ENCODE results near the gene BZW1.
A peak's percentile ranks its signal among the peaks of the same experiment; 100 is the strongest.

BZW1 gene

GRCh38 chr2:200864176-200865034, 52.7 kb downstream of the BZW1 start, which contains the start of gene CLK1 (continued):
- TF ChIP-seq TSHZ1 (tag by site-specific recombination; IDR thresholded peaks at IDR 0.05; ENCODE audit: borderline replicate concordance) (no peak; the same call in 1 of the 2 replicates), ZNF223 (tag by site-specific recombination; IDR thresholded peaks at IDR 0.05) (no peak), KLF16 (tag by site-specific recombination; IDR thresholded peaks at IDR 0.05) (no peak), GLIS2 (tag by site-specific recombination; IDR thresholded peaks at IDR 0.05) (no peak), ZNF221 (tag by site-specific recombination; IDR thresholded peaks at IDR 0.05; ENCODE audit: borderline replicate concordance) (no peak), ZNF394 (tag by site-specific recombination; IDR thresholded peaks at IDR 0.05; ENCODE audit: borderline replicate concordance) (peak; percentile 19; the same call in 1 of the 2 replicates), ZNF274 (IDR thresholded peaks at IDR 0.05; ENCODE audit: low read length) (no peak), ZNF274 (tag by site-specific recombination; IDR thresholded peaks at IDR 0.05; ENCODE audit: borderline replicate concordance) (no peak), ZNF837 (tag by site-specific recombination; IDR thresholded peaks at IDR 0.05) (no peak), ZNF76 (tag by site-specific recombination; IDR thresholded peaks at IDR 0.05; ENCODE audit: borderline replicate concordance, low read depth) (peak; percentile 66), ZFHX2 (tag by site-specific recombination; conservative IDR thresholded peaks at IDR 0.05) (peak; percentile 88), RBAK (tag by site-specific recombination; IDR thresholded peaks at IDR 0.05) (no peak; the same call in 1 of the 2 replicates), ZBTB6 (tag by site-specific recombination; IDR thresholded peaks at IDR 0.05) (no peak), ZNF350 (tag by site-specific recombination; IDR thresholded peaks at IDR 0.05) (no peak), ZNF701 (tag by site-specific recombination; IDR thresholded peaks at IDR 0.05) (no peak), ZNF677 (tag by site-specific recombination; IDR thresholded peaks at IDR 0.05) (no peak), SETDB1 (IDR thresholded peaks at IDR 0.05; ENCODE audit: insufficient read length, low read length) (no peak), REST (tag by site-specific recombination; IDR thresholded peaks at IDR 0.05) (no peak), ZNF704 (tag by site-specific recombination; IDR thresholded peaks at IDR 0.05) (no peak), ZNF354C (tag by site-specific recombination; IDR thresholded peaks at IDR 0.05; ENCODE audit: borderline replicate concordance, low read depth) (no peak), ZNF211 (tag by site-specific recombination; IDR thresholded peaks at IDR 0.05; ENCODE audit: low read depth) (no peak), ZNF132 (tag by site-specific recombination; IDR thresholded peaks at IDR 0.05; ENCODE audit: borderline replicate concordance) (no peak), ZNF626 (tag by site-specific recombination; IDR thresholded peaks at IDR 0.05) (no peak), PRDM1 (tag by site-specific recombination; IDR thresholded peaks at IDR 0.05) (no peak), ZNF600 (tag by site-specific recombination; IDR thresholded peaks at IDR 0.05) (peak; percentile 41; the same call in 1 of the 2 replicates), ZNF433 (tag by site-specific recombination; IDR thresholded peaks at IDR 0.05; ENCODE audit: low read depth) (no peak), ZNF292 (tag by site-specific recombination; IDR thresholded peaks at IDR 0.05; ENCODE audit: borderline replicate concordance, low read depth) (no peak), OVOL3 (tag by site-specific recombination; IDR thresholded peaks at IDR 0.05) (no peak), ZNF18 (tag by site-specific recombination; IDR thresholded peaks at IDR 0.05) (no peak)

Measured in HEK293 (cell line).